ENCODE measurements around the gene MRPS9.
A peak's percentile ranks its signal among the peaks of the same experiment; 100 is the strongest.

The MRPS9 gene

GRCh38 chr2:105076121-105076520 lies 38.3 kb downstream of the MRPS9 start:
- DNase-seq (ENCODE audit: insufficient read length, low spot score): no peak
- no peak for FAIRE-seq

GRCh38 chr2:105078906-105079495 lies 41.1 kb downstream of the MRPS9 start:
- no peak for FAIRE-seq
- DNase-seq (ENCODE audit: insufficient read length, low spot score): no peak

GRCh38 chr2:105080461-105080860 lies 42.6 kb downstream of the MRPS9 start:
- no peak for DNase-seq (ENCODE audit: insufficient read length, low spot score)
- FAIRE-seq: no peak

- no peak for FAIRE-seq
- no peak for DNase-seq (ENCODE audit: insufficient read length, low spot score)
Observed at GRCh38 chr2:105081006-105081601, 43.2 kb downstream of the MRPS9 start.

- DNase-seq (ENCODE audit: insufficient read length, low spot score): no peak
- no peak for FAIRE-seq
Observed at GRCh38 chr2:105082107-105082506, 44.2 kb downstream of the MRPS9 start.

- FAIRE-seq: no peak
Observed at GRCh38 chr2:105085525-105085924, 47.7 kb downstream of the MRPS9 start.

GRCh38 chr2:105087273-105087672 lies 49.4 kb downstream of the MRPS9 start:
- FAIRE-seq: no peak

More at GRCh38 chr2:105085525-105085924, 47.7 kb downstream of the MRPS9 start:
- no peak for DNase-seq (ENCODE audit: insufficient read length, low spot score)

GRCh38 chr2:105090091-105090490 lies 52.2 kb downstream of the MRPS9 start:
- no peak for DNase-seq (ENCODE audit: insufficient read length, low spot score)
- FAIRE-seq: no peak

More at GRCh38 chr2:105087273-105087672, 49.4 kb downstream of the MRPS9 start:
- DNase-seq (ENCODE audit: insufficient read length, low spot score): no peak

GRCh38 chr2:105092797-105093196 lies 54.9 kb downstream of the MRPS9 start:
- DNase-seq (ENCODE audit: insufficient read length, low spot score) (no peak), FAIRE-seq (no peak)

GRCh38 chr2:105099153-105099552 lies 61.3 kb downstream of the MRPS9 start:
- DNase-seq (ENCODE audit: insufficient read length, low spot score) (no peak), FAIRE-seq (no peak)

GRCh38 chr2:105100046-105100840 lies 62.4 kb downstream of the MRPS9 start:
- DNase-seq (ENCODE audit: insufficient read length, low spot score) (no peak), FAIRE-seq (no peak)

- no peak for FAIRE-seq
- DNase-seq (ENCODE audit: insufficient read length, low spot score): no peak
Observed at GRCh38 chr2:105102001-105102400, 64.1 kb downstream of the MRPS9 start.

GRCh38 chr2:105102963-105103421 lies 65.1 kb downstream of the MRPS9 start:
- DNase-seq (ENCODE audit: insufficient read length, low spot score) (no peak), FAIRE-seq (no peak)

- FAIRE-seq: no peak
- no peak for DNase-seq (ENCODE audit: insufficient read length, low spot score)
Observed at GRCh38 chr2:105103481-105103880, 65.6 kb downstream of the MRPS9 start.

GRCh38 chr2:105104208-105104731 lies 66.4 kb downstream of the MRPS9 start:
- FAIRE-seq (no peak), DNase-seq (ENCODE audit: insufficient read length, low spot score) (no peak)

- FAIRE-seq (no peak), DNase-seq (ENCODE audit: insufficient read length, low spot score) (no peak)
Observed at GRCh38 chr2:105110295-105110829, 72.5 kb downstream of the MRPS9 start.

GRCh38 chr2:105111365-105112150 lies 73.7 kb downstream of the MRPS9 start:
- FAIRE-seq: no peak
- DNase-seq (ENCODE audit: insufficient read length, low spot score): no peak

- no peak for FAIRE-seq
- no peak for DNase-seq (ENCODE audit: insufficient read length, low spot score)
Observed at GRCh38 chr2:105112345-105112744, 74.5 kb downstream of the MRPS9 start.

- FAIRE-seq (no peak), DNase-seq (ENCODE audit: insufficient read length, low spot score) (no peak)
Observed at GRCh38 chr2:105113616-105114291, 75.9 kb downstream of the MRPS9 start.

GRCh38 chr2:105114551-105114950 lies 76.7 kb downstream of the MRPS9 start:
- peak; percentile 52 for DNase-seq (ENCODE audit: insufficient read length, low spot score)

More at GRCh38 chr2:105114551-105114950, 76.7 kb downstream of the MRPS9 start:
- FAIRE-seq: peak; percentile 89
